22Rv1 (cell line): ENCODE data around the gene RPP14.

Source experiments
- CTCF ChIP-seq: fragments of 450-650 bp; IDR thresholded peaks from 2 replicates; pipeline ENCODE4 v1.5.1; 2017; ENCODE audit warnings: mild to moderate bottlenecking
- ZFX ChIP-seq: fragments of 450-650 bp; IDR thresholded peaks from 2 replicates; pipeline ENCODE4 v1.6.1; 2017; ENCODE audit warnings: antibody characterized with exemption, borderline replicate concordance

GRCh38 chr3:58293516-58293915, 12.5 kb upstream of the RPP14 start:
- no peak for TF ChIP-seq CTCF
- no peak for TF ChIP-seq ZFX
